NB4 (cell line): ENCODE measurements around the gene CCDC85C.

Source experiments
- CTCF ChIP-seq: IDR thresholded peaks from one replicate; pipeline ENCODE4 v1.5.1; 2012; ENCODE audit warnings: low read depth, low read length
- MAX ChIP-seq: IDR thresholded peaks from 2 replicates; pipeline ENCODE4 v1.6.1; 2011; ENCODE audit warnings: low read depth, low read length
- MYC ChIP-seq: IDR thresholded peaks from 2 replicates; pipeline ENCODE4 v1.6.1; 2011; ENCODE audit warnings: low read depth, low read length
- POLR2A ChIP-seq: IDR thresholded peaks from 2 replicates; pipeline ENCODE4 v1.6.1; 2011; ENCODE audit warnings: mild to moderate bottlenecking; ENCODE audit not compliant: insufficient read length; ENCODE audit errors: extremely low read depth

- no peak for TF ChIP-seq CTCF
- no peak for TF ChIP-seq POLR2A
- no peak for TF ChIP-seq MAX
- TF ChIP-seq MYC, result no peak
Measured at GRCh38 chr14:99513946-99514551, 90.0 kb downstream of the CCDC85C start.
